ENCODE results near the gene PDE8B. TPM values are rescaled to one million over a fixed set of nuclear protein-coding genes. Genes with fewer than 3 reads are reported as not detected.

Gene PDE8B
- total RNA-seq, 1 experiment from 2014 or later: 0.54 TPM

DNA sequence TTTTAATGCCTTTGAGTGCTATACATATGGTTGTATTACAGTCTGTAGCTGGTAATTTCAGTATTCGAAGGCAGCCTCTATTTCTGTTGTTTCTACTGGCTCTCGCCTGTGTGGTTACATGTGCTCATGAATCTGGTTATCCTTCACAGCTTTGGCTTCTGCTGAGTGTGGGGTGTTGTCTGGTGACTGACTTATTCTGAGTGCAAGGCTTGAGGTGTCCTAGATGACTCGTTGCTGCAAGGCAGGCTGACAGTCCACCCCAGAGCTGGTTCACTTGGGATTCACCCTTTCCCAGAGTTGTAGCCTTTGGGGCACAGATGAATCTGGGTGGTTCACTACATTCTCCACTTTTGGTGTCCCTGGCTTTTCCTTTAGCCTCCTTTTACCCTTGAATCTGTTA lies 41.4 kb downstream of the PDE8B start:
- intact Hi-C loops (cut with micrococcal nuclease; ENCODE audit: unreplicated experiment): no loop called here
- TF ChIP-seq, protein P1, sequence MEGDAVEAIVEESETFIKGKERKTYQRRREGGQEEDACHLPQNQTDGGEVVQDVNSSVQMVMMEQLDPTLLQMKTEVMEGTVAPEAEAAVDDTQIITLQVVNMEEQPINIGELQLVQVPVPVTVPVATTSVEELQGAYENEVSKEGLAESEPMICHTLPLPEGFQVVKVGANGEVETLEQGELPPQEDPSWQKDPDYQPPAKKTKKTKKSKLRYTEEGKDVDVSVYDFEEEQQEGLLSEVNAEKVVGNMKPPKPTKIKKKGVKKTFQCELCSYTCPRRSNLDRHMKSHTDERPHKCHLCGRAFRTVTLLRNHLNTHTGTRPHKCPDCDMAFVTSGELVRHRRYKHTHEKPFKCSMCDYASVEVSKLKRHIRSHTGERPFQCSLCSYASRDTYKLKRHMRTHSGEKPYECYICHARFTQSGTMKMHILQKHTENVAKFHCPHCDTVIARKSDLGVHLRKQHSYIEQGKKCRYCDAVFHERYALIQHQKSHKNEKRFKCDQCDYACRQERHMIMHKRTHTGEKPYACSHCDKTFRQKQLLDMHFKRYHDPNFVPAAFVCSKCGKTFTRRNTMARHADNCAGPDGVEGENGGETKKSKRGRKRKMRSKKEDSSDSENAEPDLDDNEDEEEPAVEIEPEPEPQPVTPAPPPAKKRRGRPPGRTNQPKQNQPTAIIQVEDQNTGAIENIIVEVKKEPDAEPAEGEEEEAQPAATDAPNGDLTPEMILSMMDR (IDR thresholded peaks at IDR 0.05; ENCODE audit: unreplicated experiment): no peak
- DNase-seq: no peak
- Mint-ChIP-seq H3K27ac (ENCODE audit: unreplicated experiment) (no peak overlapping the region), H3K27me3 (ENCODE audit: unreplicated experiment) (peaks cover 85% of the 10 kb centered on the region), H3K36me3 (ENCODE audit: insufficient read depth, unreplicated experiment) (no peaks in the 10 kb centered on the region), H3K4me1 (ENCODE audit: low read depth, unreplicated experiment) (no peaks in the 10 kb centered on the region), H3K9me3 (ENCODE audit: low read depth, unreplicated experiment) (no peaks in the 10 kb centered on the region), H3K4me3 (ENCODE audit: low read depth, unreplicated experiment) (no peak overlapping the region)
- BruUV-seq (replicated peaks): no TSS peak
- CTCF ChIA-PET: no interaction called here

DNA sequence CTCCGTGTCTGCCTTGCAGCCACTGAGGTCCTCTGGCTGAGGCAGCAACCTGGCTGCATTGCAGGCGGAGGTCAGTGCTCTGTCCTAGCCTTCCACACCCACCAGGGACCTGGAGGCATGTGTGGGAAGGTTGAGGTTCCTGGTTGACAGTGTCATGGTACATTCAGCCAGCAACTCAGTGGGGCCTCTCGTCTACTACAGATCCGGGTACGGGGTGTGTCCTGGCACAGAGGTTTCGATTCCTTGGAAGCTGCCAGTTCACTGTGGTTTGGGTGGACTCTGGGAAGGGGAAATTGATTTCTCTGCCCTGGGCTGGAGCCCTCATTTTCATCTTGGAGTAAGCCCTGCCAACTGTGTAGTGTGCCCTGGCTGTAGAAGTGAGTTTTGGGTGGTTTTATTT lies 45.1 kb downstream of the PDE8B start:
- H3K27ac Mint-ChIP-seq (ENCODE audit: unreplicated experiment): no peak overlapping the region
- no peak overlapping the region for H3K4me3 Mint-ChIP-seq (ENCODE audit: low read depth, unreplicated experiment)
- BruUV-seq (replicated peaks): no TSS peak
- H3K27me3 Mint-ChIP-seq (ENCODE audit: unreplicated experiment): peaks cover 67% of the 10 kb centered on the region
- no peaks in the 10 kb centered on the region for H3K9me3 Mint-ChIP-seq (ENCODE audit: low read depth, unreplicated experiment)
- intact Hi-C loops (cut with micrococcal nuclease; ENCODE audit: unreplicated experiment): no loop called here
- TF ChIP-seq, protein P1 (IDR thresholded peaks at IDR 0.05; ENCODE audit: unreplicated experiment): no peak
- no peak for DNase-seq
- CTCF ChIA-PET: no interaction called here
- no peaks in the 10 kb centered on the region for H3K36me3 Mint-ChIP-seq (ENCODE audit: insufficient read depth, unreplicated experiment)
- H3K4me1 Mint-ChIP-seq (ENCODE audit: low read depth, unreplicated experiment): no peaks in the 10 kb centered on the region

DNA sequence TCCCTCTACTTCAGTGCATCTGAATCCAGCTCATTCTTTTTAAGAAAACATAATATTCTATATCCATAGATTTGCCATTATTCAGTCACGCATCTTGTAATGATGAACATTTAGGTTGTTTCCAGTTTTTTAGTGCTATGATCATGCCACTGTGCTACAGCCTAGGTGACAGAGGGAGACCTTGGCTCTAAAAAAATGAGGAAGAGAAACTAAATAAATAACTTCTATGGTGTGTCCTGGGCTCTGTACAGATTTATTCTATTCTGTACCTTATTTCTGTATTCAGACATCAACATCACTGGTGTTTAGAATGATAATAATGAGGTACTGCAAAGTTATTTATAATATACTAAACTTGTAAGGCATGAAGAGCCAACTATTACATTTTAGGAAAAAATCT lies 45.9 kb downstream of the PDE8B start:
- Mint-ChIP-seq H3K27ac (ENCODE audit: unreplicated experiment) (no peak overlapping the region), H3K9me3 (ENCODE audit: low read depth, unreplicated experiment) (no peaks in the 10 kb centered on the region), H3K4me3 (ENCODE audit: low read depth, unreplicated experiment) (no peak overlapping the region), H3K4me1 (ENCODE audit: low read depth, unreplicated experiment) (no peaks in the 10 kb centered on the region), H3K27me3 (ENCODE audit: unreplicated experiment) (peaks cover 60% of the 10 kb centered on the region), H3K36me3 (ENCODE audit: insufficient read depth, unreplicated experiment) (no peaks in the 10 kb centered on the region)
- CTCF ChIA-PET: interaction anchor here (0.7 kb wide), 1 partner anchor 55 kb away, joined by 3 read pairs; no protein-coding TSS in a partner anchor
- TF ChIP-seq, protein P1 (IDR thresholded peaks at IDR 0.05; ENCODE audit: unreplicated experiment): no peak
- no peak for DNase-seq
- intact Hi-C loops (cut with micrococcal nuclease; ENCODE audit: unreplicated experiment): no loop called here
- BruUV-seq (replicated peaks): no TSS peak

DNA sequence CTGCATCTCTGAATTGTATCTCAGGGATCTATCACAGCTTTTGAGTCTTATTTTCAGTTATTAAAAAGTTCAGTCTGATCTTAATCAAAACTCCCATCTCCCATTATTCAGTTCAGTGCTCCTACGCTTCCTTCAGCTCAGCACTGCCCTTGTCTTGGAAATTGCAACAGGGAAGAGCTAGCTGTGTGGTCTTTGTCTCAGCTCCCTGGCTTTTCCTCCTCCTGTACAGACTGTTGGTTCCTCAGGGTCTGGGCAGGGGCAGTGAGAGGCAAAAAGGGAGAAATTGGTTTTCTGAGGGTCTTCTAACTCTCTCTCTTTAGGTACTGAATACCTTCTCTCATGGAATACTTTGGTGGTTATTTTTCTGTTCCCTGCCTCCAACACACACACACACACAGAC lies 48.2 kb downstream of the PDE8B start:
- intact Hi-C loops (cut with micrococcal nuclease; ENCODE audit: unreplicated experiment): no loop called here
- H3K36me3 Mint-ChIP-seq (ENCODE audit: insufficient read depth, unreplicated experiment): no peaks in the 10 kb centered on the region
- CTCF ChIA-PET: interaction anchor here (0.7 to 0.9 kb wide), 2 partner anchors 25 to 32 kb away, joined by 3 read pairs; no protein-coding TSS in a partner anchor
- H3K27ac Mint-ChIP-seq (ENCODE audit: unreplicated experiment): no peak overlapping the region
- H3K4me1 Mint-ChIP-seq (ENCODE audit: low read depth, unreplicated experiment): no peaks in the 10 kb centered on the region
- H3K9me3 Mint-ChIP-seq (ENCODE audit: low read depth, unreplicated experiment): no peaks in the 10 kb centered on the region
- peaks cover 55% of the 10 kb centered on the region for H3K27me3 Mint-ChIP-seq (ENCODE audit: unreplicated experiment)
- TF ChIP-seq, protein P1 (IDR thresholded peaks at IDR 0.05; ENCODE audit: unreplicated experiment): no peak
- BruUV-seq (replicated peaks): no TSS peak
- DNase-seq: no peak
- H3K4me3 Mint-ChIP-seq (ENCODE audit: low read depth, unreplicated experiment): no peak overlapping the region
